ENCODE data around the gene WAC. TPM values are rescaled to one million over a fixed set of nuclear protein-coding genes. Genes with fewer than 3 reads are reported as not detected.

The WAC gene
- polyA plus RNA-seq, 1 of the 3 experiments (the other 2 are of a cell fraction) = 31.1 TPM

DNA sequence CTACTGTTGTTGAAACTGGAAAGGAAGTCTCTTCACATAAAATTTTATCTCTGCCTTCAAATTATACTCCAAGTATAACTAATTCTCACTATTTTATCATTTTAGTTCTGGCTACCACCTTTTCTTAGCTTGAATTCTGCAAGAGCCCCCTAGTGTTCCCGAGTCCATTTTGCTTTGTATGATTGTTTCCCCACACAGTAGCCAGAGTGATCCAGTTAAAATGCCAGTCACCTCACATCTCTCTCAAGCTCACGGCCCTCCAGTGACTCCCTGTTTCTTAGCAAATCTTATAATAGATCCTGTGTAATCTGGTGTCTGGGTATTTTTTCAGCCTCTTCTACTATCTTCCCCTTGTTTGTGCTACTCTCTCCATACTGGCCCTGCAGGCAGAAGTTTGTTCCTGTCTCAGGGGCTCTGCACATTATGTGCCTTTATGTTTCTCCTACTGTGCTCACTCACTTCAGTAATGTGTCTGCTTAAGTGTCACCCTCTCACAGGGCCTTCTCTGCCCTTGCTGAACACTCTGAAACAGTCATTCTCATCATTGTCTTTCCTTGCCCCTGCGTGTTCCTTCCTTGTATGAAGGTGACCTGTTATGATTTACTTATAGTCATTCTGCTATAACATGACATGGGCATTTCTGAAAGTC lies 8.9 kb downstream of the WAC start:
- 85% methylated on average over 3 of the region's 3 CpGs for WGBS (ENCODE audit: low lambda C conversion rate)
- H3F3A ChIP-seq (replicated peaks; ENCODE audit: insufficient read depth) = peaks cover 12% of the 10 kb centered on the region
- H3K27ac ChIP-seq (ENCODE audit: low read depth in 2 of 2, low read length in 1 of 2) = no peak overlapping the region; a peak in 1 of 4 replicates
- no peaks in the 10 kb centered on the region for H3K27me3 ChIP-seq (ENCODE audit: insufficient read depth)
- peaks cover 0 to 3% of the 10 kb centered on the region in 2 experiments; a peak in 2 of 4 replicates for H3K4me1 ChIP-seq (ENCODE audit: control insufficient read depth in 1 of 2, insufficient read depth in 2 of 2, low read depth in 1 of 2, low read length in 1 of 2)
- DNase-seq = peak; percentile 12
- no peaks in the 10 kb centered on the region for H3K9me2 ChIP-seq
- H3K79me2 ChIP-seq (ENCODE audit: insufficient read depth) = peaks cover 100% of the 10 kb centered on the region
- ChIA-PET POLR2A (no interaction called here), CTCF (interaction anchor here (0.7 to 1.3 kb wide), 5 partner anchors 8 to 131 kb away, joined by 3 read pairs; no protein-coding TSS in a partner anchor)
- TF ChIP-seq EP300 (IDR thresholded peaks at IDR 0.05; ENCODE audit: borderline replicate concordance in 1 of 2, low read depth in 1 of 2, low read length in 1 of 2) (no peak), SIN3A (IDR thresholded peaks at IDR 0.05; ENCODE audit: borderline replicate concordance, low read depth, low read length) (no peak), GABPA (IDR thresholded peaks at IDR 0.05; ENCODE audit: low read depth) (no peak), RAD21 (IDR thresholded peaks at IDR 0.05; ENCODE audit: low read length) (peak; percentile 32; the same call in 1 of the 2 replicates), JUND (IDR thresholded peaks at IDR 0.05) (no peak)
- TF ChIP-seq, protein P1, sequence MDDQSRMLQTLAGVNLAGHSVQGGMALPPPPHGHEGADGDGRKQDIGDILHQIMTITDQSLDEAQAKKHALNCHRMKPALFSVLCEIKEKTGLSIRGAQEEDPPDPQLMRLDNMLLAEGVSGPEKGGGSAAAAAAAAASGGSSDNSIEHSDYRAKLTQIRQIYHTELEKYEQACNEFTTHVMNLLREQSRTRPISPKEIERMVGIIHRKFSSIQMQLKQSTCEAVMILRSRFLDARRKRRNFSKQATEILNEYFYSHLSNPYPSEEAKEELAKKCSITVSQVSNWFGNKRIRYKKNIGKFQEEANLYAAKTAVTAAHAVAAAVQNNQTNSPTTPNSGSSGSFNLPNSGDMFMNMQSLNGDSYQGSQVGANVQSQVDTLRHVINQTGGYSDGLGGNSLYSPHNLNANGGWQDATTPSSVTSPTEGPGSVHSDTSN (IDR thresholded peaks at IDR 0.05) = no peak
- TF ChIP-seq, protein P2, sequence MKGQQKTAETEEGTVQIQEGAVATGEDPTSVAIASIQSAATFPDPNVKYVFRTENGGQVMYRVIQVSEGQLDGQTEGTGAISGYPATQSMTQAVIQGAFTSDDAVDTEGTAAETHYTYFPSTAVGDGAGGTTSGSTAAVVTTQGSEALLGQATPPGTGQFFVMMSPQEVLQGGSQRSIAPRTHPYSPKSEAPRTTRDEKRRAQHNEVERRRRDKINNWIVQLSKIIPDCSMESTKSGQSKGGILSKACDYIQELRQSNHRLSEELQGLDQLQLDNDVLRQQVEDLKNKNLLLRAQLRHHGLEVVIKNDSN (IDR thresholded peaks at IDR 0.05; ENCODE audit: borderline replicate concordance, low read depth) = no peak
- TF ChIP-seq, protein P3, sequence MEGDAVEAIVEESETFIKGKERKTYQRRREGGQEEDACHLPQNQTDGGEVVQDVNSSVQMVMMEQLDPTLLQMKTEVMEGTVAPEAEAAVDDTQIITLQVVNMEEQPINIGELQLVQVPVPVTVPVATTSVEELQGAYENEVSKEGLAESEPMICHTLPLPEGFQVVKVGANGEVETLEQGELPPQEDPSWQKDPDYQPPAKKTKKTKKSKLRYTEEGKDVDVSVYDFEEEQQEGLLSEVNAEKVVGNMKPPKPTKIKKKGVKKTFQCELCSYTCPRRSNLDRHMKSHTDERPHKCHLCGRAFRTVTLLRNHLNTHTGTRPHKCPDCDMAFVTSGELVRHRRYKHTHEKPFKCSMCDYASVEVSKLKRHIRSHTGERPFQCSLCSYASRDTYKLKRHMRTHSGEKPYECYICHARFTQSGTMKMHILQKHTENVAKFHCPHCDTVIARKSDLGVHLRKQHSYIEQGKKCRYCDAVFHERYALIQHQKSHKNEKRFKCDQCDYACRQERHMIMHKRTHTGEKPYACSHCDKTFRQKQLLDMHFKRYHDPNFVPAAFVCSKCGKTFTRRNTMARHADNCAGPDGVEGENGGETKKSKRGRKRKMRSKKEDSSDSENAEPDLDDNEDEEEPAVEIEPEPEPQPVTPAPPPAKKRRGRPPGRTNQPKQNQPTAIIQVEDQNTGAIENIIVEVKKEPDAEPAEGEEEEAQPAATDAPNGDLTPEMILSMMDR (IDR thresholded peaks at IDR 0.05) = 0 out of 2 replicates have a peak, but pooled peaks have one; percentile 17
- H2AFZ ChIP-seq (ENCODE audit: low read depth) = no peak overlapping the region
- H4K20me1 ChIP-seq (ENCODE audit: insufficient read depth) = peaks cover 94% of the 10 kb centered on the region
- H3K4me3 ChIP-seq (ENCODE audit: low read depth in 2 of 2, low read length in 1 of 2) = no peak overlapping the region
- no peak overlapping the region for H3K9ac ChIP-seq
- no peaks in the 10 kb centered on the region for H3K9me3 ChIP-seq
- no peak overlapping the region for H3K4me2 ChIP-seq
- peaks cover 75 to 79% of the 10 kb centered on the region in 2 experiments for H3K36me3 ChIP-seq (replicated peaks in 1 of 2; ENCODE audit: control insufficient read depth in 1 of 2, insufficient read depth in 2 of 2, low read length in 1 of 2)

DNA sequence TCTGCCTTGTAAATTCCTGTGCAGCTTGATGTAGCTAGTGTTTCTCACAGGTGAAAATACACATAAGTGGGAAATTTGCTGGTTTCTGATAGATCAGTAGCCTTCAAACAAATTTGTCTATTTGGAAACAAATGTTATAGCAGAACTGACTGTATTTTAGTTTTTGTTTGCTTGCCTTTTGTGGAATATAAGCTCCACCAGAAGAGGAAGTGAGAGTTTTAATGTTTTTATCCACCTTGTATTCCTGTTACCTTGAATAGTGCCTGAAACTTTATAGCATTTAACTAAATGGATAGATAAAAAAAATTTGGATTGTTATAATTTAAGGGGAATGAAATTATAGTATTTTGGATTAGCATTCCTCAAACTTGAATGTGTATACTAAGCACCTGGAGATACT lies 9.8 kb downstream of the WAC start:
- Histone ChIP-seq H4K20me1 (ENCODE audit: insufficient read depth) (peaks cover 91% of the 10 kb centered on the region), H3K27ac (ENCODE audit: low read depth in 2 of 2, low read length in 1 of 2) (no peak overlapping the region), H3K79me2 (ENCODE audit: insufficient read depth) (peaks cover 100% of the 10 kb centered on the region), H3K4me1 (ENCODE audit: control insufficient read depth in 1 of 2, insufficient read depth in 2 of 2, low read depth in 1 of 2, low read length in 1 of 2) (peaks cover 0 to 3% of the 10 kb centered on the region in 2 experiments; a peak in 2 of 4 replicates), H2AFZ (ENCODE audit: low read depth) (no peak overlapping the region), H3K9ac (no peak overlapping the region), H3K36me3 (replicated peaks in 1 of 2; ENCODE audit: control insufficient read depth in 1 of 2, insufficient read depth in 2 of 2, low read length in 1 of 2) (peaks cover 73 to 75% of the 10 kb centered on the region in 2 experiments), H3K4me3 (ENCODE audit: low read depth in 2 of 2, low read length in 1 of 2) (no peak overlapping the region), H3K9me2 (no peaks in the 10 kb centered on the region), H3K9me3 (no peaks in the 10 kb centered on the region), H3K27me3 (ENCODE audit: insufficient read depth) (no peaks in the 10 kb centered on the region), H3K4me2 (no peak overlapping the region), H3F3A (replicated peaks; ENCODE audit: insufficient read depth) (peaks cover 10% of the 10 kb centered on the region)
- no peak for DNase-seq
- CTCF ChIA-PET = interaction anchor here (0.7 to 1.1 kb wide), 2 partner anchors 14 to 93 kb away, joined by 3 read pairs; no protein-coding TSS in a partner anchor
- POLR2A ChIA-PET = no interaction called here
- TF ChIP-seq FOXJ3 (CRISPR knock-in tag; IDR thresholded peaks at IDR 0.05) (no peak), EP300 (IDR thresholded peaks at IDR 0.05; ENCODE audit: borderline replicate concordance in 1 of 2, low read depth in 1 of 2, low read length in 1 of 2) (no peak), GATA2 (CRISPR knock-in tag; IDR thresholded peaks at IDR 0.05) (no peak), RCOR1 (IDR thresholded peaks at IDR 0.05; ENCODE audit: low read length) (no peak), FOXM1 (IDR thresholded peaks at IDR 0.05; ENCODE audit: low read depth) (no peak), EZH2phosphoT487 (IDR thresholded peaks at IDR 0.05; ENCODE audit: borderline replicate concordance, low read depth) (no peak)
- TF ChIP-seq, protein P4, sequence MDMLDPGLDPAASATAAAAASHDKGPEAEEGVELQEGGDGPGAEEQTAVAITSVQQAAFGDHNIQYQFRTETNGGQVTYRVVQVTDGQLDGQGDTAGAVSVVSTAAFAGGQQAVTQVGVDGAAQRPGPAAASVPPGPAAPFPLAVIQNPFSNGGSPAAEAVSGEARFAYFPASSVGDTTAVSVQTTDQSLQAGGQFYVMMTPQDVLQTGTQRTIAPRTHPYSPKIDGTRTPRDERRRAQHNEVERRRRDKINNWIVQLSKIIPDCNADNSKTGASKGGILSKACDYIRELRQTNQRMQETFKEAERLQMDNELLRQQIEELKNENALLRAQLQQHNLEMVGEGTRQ (IDR thresholded peaks at IDR 0.05; ENCODE audit: borderline replicate concordance, low read depth, low read length) = no peak

Measured in SK-N-SH (cell line).